ENCODE results near the gene SVOP. TPM values are rescaled to one million over a fixed set of nuclear protein-coding genes. Genes with fewer than 3 reads are reported as not detected.

SVOP gene
- total and polyA plus RNA-seq, 2 of the 8 experiments (the other 6 are each of a cell fraction or from before 2014, with no cell fraction given) = 0.06 TPM; not detected in 1

GRCh38 chr12:108966378-108967151 lies 54.3 kb downstream of the SVOP start (continued):
- no peak for TF ChIP-seq CTCF (IDR thresholded peaks at IDR 0.05; ENCODE audit: control extremely low read depth in 1 of 3, insufficient read depth in 1 of 3, low read depth in 1 of 3, low read length in 3 of 3)
